Suprapubic skin (tissue), 3 donors: ENCODE data around the gene MYO16.

Source experiments
- CTCF ChIP-seq, 2 donors: fragments of 200-600 bp in 1 of 2; fragments of 450-650 bp in 1 of 2; sonication (generic) in 1 of 2; IDR thresholded peaks; one replicate each; pipeline ENCODE4 v1.5.1; 2016 to 2019; ENCODE audit warnings: antibody characterized with exemption in 2 of 2, mild to moderate bottlenecking in 1 of 2, moderate library complexity in 1 of 2
- POLR2A ChIP-seq, 2 donors: fragments of 450-650 bp; IDR thresholded peaks; one replicate each; pipeline ENCODE4 v1.6.1; 2017; ENCODE audit warnings: antibody characterized with exemption in 2 of 2, mild to moderate bottlenecking in 2 of 2, moderate library complexity in 2 of 2

GRCh38 chr13:109154146-109154545 lies 524.7 kb downstream of the MYO16 start:
- no peak for TF ChIP-seq POLR2A (IDR thresholded peaks at IDR 0.05)
- TF ChIP-seq CTCF (IDR thresholded peaks at IDR 0.05), result no peak
